ENCODE data around the gene DNAJA3. TPM values are rescaled to one million over a fixed set of nuclear protein-coding genes. Genes with fewer than 3 reads are reported as not detected.

The DNAJA3 gene
- total RNA-seq, 4 donors from 2014 or later = 37.4 to 44.1 (median 40.8) TPM

GRCh38 chr16:4486126-4486893 lies 60.6 kb downstream of the DNAJA3 start:
- DNase-seq (ENCODE audit: low spot score in 2 of 2) = peak in 1 of 2 donors; percentile 64
- no peak overlapping the region for H3K4me3 ChIP-seq (ENCODE audit: low read depth, poor library complexity, severe bottlenecking)
- TF ChIP-seq CTCF (IDR thresholded peaks at IDR 0.05) = no peak
- TF ChIP-seq POLR2A (IDR thresholded peaks at IDR 0.05) = no peak
- WGBS, 2 donors = 91 to 96% methylated on average over 3 of the region's 3 CpGs
- intact Hi-C loops (cut with DNase I; ENCODE audit: low total_unique reads) = no loop called here

GRCh38 chr16:4487955-4488498 lies 62.4 kb downstream of the DNAJA3 start:
- WGBS, 2 donors = 43 to 57% methylated on average over 5 of the region's 5 CpGs
- no peak for DNase-seq (ENCODE audit: low spot score in 2 of 2)
- intact Hi-C loops (cut with DNase I; ENCODE audit: low total_unique reads) = no loop called here
- TF ChIP-seq POLR2A (IDR thresholded peaks at IDR 0.05) (no peak), CTCF (IDR thresholded peaks at IDR 0.05) (no peak)
- H3K4me3 ChIP-seq (ENCODE audit: low read depth, poor library complexity, severe bottlenecking) = no peak overlapping the region

- intact Hi-C loops (cut with DNase I; ENCODE audit: low total_unique reads) = no loop called here
- no peak overlapping the region for H3K4me3 ChIP-seq (ENCODE audit: low read depth, poor library complexity, severe bottlenecking)
- no peak for TF ChIP-seq POLR2A (IDR thresholded peaks at IDR 0.05)
- TF ChIP-seq CTCF (IDR thresholded peaks at IDR 0.05) = no peak
- WGBS, 2 donors = 86 to 93% methylated on average over 1 of the region's 1 CpG
- DNase-seq (ENCODE audit: low spot score in 2 of 2) = no peak
These were observed 62.9 kb downstream of the DNAJA3 start for GRCh38 chr16:4488499-4488967.

GRCh38 chr16:4489030-4489429 lies 63.4 kb downstream of the DNAJA3 start:
- 94% methylated on average over 5 of the region's 5 CpGs for WGBS, 2 donors
- TF ChIP-seq POLR2A (IDR thresholded peaks at IDR 0.05) (no peak), CTCF (IDR thresholded peaks at IDR 0.05) (no peak)
- no peak overlapping the region for H3K4me3 ChIP-seq (ENCODE audit: low read depth, poor library complexity, severe bottlenecking)
- intact Hi-C loops (cut with DNase I; ENCODE audit: low total_unique reads) = no loop called here
- no peak for DNase-seq (ENCODE audit: low spot score in 2 of 2)

- DNase-seq (ENCODE audit: low spot score in 2 of 2) = no peak
- intact Hi-C loops (cut with DNase I; ENCODE audit: low total_unique reads) = no loop called here
- 96 to 97% methylated on average over 4 of the region's 4 CpGs for WGBS, 2 donors
- H3K4me3 ChIP-seq (ENCODE audit: low read depth, poor library complexity, severe bottlenecking) = no peak overlapping the region
- TF ChIP-seq CTCF (IDR thresholded peaks at IDR 0.05) (no peak), POLR2A (IDR thresholded peaks at IDR 0.05) (no peak)
These were observed 66.2 kb downstream of the DNAJA3 start for GRCh38 chr16:4491898-4492297.

All from lower leg skin (tissue), 4 donors.